HG02678 (cell line): ENCODE measurements around the gene KAT6B.
"Not testable (repeated sequence)": the region's sequence is repeated elsewhere in the genome, so short reads cannot be mapped to it uniquely, and the experiment has no call there.

Source experiments
- ATAC-seq: cut with Tn5 transposase; IDR thresholded peaks from one replicate; pipeline ENCODE4 v1.9.1; 2021; ENCODE audit warnings: mild to moderate bottlenecking, moderate library complexity; ENCODE audit not compliant: unreplicated experiment

KAT6B gene

GRCh38 chr10:74887614-74888284 lies 61.3 kb downstream of the KAT6B start:
- no peak for ATAC-seq

DNA sequence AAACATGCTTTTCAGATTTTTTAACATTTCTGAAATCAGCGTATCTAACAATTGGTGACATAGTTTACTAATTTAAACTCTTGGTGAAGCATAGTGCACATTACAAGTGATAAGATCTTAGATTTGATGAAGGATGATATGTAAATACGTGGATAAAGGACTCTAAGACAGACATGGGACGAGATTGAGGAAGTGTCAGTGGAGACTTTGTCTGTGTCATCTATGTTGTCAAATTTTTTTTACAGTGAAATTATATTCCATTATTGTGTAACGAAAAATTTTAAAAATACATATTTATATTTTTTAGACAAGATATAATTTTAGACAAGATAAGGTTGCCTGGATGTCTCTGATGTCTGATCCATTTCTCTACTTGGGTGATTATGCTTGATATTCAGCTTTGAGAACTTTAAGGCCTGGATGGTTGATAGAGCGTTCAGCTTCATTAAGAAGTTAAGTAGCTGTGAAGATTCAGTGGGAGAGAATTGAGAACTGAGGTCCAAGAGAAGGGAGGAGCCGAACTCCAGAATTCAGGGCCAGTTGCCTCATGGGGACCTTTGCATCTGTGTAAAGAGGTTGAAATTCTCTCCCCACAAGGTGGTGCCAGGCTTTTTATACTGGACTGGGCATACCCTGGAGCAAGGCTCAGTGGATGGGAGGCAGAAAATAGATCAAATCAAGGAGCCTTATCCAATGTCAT lies 62.7 kb downstream of the KAT6B start:
- ATAC-seq: no peak

DNA sequence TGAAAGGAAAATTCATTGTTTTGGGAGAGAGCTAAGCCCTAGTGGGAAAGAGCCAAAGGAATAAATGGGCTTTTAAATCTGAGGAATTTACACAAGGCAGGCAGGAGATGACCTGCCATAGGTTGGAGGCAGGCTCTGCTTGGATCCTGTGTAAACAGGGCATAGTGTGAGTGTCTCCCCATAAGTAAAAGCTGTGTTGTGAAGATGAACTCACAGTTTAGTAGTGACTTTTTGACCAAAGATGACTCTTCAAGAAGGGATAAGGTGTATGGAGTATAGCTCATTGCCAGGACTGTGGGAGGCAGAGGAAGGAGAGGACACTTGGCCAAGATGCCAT lies 63.2 kb downstream of the KAT6B start:
- no peak for ATAC-seq

DNA sequence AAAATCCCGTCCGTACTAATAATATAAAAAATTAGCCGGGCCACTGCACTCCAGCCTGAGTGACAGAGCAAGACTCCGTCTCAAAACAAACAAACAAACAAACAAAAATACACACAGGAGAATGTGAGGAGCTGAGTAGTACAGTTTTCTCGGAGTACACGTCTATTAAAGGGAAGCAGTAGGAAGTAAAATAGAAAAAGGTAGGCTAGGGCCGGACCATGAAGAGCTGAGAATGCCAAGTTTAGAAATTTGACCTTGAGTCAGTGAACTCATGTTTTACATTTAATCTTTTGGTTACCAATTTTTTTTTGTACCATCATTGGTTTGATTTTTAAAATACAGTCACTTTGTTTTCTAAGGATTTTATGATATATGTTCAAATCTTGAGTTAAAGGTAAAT lies 64.1 kb downstream of the KAT6B start:
- no peak for ATAC-seq

DNA sequence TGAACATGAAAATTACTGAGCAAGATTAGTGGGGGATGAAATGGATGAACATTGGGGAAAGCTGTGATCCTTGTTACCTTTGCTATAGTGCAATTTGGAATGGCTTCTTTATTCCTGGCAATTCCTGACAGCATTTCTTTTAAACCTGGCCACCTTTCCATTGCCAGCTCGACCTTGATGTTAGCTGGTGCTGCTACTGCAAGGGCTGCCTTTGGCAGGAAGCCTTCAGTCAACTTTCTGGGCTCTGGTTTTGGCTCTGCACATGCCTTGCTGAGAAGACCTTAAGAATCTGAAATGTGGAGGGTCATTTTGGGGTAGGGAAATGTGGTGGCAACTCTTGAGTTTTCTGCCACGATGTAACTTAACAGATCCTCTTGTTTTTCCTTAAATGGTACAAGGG lies 64.7 kb downstream of the KAT6B start:
- no peak for ATAC-seq

GRCh38 chr10:74892839-74893238 lies 66.4 kb downstream of the KAT6B start:
- no peak for ATAC-seq

GRCh38 chr10:74893329-74893728 lies 66.9 kb downstream of the KAT6B start:
- not testable (repeated sequence) for ATAC-seq

GRCh38 chr10:74896788-74897527 lies 70.6 kb downstream of the KAT6B start:
- ATAC-seq: no peak

GRCh38 chr10:74898201-74898976 lies 72.0 kb downstream of the KAT6B start:
- ATAC-seq: peak; percentile 48

GRCh38 chr10:74900297-74900696 lies 73.9 kb downstream of the KAT6B start:
- ATAC-seq: peak; percentile 64

- no peak for ATAC-seq
These were observed 74.9 kb downstream of the KAT6B start for GRCh38 chr10:74901301-74901700.

- ATAC-seq: no peak
These were observed 75.6 kb downstream of the KAT6B start for GRCh38 chr10:74901867-74902450.

DNA sequence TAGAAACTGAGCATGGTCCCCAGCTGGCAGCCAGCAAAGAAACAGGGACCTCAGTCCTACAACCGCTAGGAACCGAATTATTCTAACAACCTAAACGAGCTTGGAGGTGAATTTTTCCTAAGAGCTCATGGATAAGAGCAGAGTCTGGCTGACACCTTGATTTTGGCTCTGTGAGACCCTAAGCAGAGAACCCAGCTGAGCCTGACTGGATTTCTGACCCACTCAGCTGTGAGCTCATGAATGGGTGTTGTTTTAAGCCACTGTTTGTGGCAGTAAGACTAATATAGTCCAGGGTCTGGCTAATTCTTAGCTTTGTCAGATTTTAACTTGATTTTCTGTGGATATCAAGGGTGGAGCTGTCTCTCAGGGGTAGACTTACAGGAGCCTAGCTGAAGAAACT lies 77.1 kb downstream of the KAT6B start:
- ATAC-seq: no peak

DNA sequence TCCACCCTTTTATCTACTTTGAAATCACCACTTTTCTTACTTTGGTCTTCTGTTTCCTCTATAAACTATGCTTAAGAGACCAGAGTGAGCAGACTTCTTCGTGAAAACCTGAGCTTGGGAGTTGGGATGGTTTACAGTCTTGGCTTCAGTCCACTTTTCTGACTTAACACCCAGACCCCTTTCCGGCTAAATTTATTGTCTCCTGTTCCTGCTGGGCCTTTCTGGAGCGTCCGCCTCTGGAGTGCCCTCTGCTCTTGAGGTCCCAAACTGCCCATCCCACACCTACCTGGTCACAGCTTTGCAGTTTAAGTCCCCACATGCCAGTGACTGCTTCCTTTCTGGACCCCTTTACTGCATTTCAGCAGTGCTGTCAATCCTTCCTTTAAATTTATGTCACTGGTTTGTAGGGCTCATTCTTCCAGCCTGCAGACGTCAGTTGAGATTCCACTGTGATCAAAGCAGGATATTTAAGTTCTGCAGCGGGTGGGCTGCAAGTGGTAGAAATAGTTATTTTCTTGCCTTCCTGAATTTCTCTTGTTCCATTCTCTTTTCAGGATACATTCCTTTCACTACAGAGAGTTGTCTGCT lies 80.3 kb downstream of the KAT6B start:
- ATAC-seq: no peak

DNA sequence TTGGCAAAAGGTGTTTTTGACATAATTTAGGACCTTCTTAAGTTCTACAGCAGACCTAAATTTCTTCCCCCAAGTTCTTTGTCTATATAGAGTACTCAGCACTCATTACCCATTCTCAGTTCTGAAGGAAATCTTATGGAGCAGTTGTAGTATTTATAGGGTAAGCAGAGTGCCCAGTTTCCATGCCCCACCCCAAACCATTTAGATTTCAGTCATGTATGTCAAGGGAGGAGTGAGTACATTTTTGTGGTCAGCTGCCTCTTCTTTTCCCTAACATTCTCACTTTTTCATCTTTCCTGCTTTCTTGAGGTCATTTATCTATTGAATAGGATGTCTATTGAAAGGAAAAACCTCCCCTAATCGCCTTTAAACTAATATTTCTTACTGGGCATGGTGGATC lies 83.3 kb downstream of the KAT6B start:
- ATAC-seq: no peak

DNA sequence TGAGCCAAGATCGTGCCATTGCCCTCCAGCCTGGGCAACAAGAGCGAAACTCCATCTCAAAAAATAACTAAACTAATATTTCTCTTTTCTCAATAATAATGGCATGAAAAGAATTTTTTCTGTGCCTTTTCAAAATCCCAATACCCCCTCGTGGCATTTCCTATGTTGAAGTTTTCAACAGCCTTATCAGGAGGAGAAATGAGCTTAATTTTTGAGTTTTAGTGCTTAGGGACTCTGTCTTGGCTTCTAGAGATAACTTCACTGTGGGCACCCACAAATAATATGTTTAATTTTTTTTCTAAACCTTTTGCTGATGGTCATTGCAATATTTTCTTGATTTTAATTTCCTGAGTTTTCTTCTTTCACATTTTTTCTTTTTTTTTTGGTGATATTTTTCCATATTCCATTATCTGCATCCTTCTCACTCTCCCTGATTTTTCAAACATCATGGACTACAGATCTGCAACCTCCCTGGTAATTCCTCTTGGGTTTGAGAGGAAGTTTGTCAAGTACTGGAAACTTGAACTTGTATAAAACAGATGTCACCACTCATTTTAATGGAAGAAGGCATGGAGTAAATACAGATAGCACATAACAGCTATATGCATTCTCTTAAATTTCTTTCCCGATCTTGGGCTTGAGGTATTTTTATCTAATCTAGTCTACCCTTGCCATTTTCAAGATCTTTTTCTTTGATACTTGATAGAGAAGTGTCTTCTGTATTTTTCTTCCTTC lies 84.0 kb downstream of the KAT6B start:
- ATAC-seq: no peak

DNA sequence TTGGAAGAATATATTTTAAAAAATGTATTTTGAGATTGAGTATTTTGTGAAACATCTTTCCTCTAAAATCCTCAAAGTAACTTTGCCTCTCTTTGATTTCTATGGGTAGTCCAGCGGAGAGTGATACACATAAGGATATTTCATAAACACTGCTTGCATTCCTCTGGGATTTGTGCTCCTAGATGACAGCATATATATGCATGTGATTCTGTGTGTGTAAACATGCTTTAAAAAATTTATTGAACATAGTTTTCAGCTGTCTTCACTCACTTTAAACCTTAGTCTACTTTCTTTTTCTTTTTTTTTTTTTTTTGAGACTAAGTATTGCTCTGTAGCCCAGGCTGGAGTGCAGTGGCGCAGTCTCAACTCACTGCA lies 84.6 kb downstream of the KAT6B start:
- no peak for ATAC-seq

GRCh38 chr10:74912182-74912581 lies 85.8 kb downstream of the KAT6B start:
- ATAC-seq: no peak

DNA sequence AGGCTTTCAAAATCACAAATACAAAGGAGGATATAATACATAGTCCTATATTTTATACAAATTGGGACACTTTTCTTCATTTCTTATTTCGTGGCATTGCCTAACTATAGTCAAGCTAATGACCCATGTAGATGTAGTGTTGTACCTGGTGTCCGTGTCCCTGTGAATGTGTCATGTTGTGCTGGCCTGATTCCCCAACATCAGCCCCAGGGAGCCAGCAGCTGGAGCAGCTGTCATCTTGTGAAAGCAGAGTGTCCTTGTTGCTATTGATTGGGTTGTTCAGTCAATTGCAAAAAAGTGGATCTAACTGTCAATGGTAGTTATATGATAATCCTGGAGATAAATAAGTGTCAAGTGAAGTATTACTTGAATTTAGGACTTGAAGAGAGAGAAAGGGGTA lies 86.3 kb downstream of the KAT6B start:
- ATAC-seq: no peak

GRCh38 chr10:74913377-74913979 lies 87.1 kb downstream of the KAT6B start:
- no peak for ATAC-seq
